CD4-positive, alpha-beta T cell treated with Interferon alpha-2 for 1 hour (primary cell): Measurements from ENCODE around the gene SUFU.
A peak's percentile ranks its signal among the peaks of the same experiment; 100 is the strongest.
"Not testable (repeated sequence)": the region's sequence is repeated elsewhere in the genome, so short reads cannot be mapped to it uniquely, and the experiment has no call there.

Experiments used
- DNase-seq, 2 donors: peaks; one replicate each; pipeline ENCODE4 v3.0.0-alpha.2; 2020 to 2022

SUFU gene

DNA sequence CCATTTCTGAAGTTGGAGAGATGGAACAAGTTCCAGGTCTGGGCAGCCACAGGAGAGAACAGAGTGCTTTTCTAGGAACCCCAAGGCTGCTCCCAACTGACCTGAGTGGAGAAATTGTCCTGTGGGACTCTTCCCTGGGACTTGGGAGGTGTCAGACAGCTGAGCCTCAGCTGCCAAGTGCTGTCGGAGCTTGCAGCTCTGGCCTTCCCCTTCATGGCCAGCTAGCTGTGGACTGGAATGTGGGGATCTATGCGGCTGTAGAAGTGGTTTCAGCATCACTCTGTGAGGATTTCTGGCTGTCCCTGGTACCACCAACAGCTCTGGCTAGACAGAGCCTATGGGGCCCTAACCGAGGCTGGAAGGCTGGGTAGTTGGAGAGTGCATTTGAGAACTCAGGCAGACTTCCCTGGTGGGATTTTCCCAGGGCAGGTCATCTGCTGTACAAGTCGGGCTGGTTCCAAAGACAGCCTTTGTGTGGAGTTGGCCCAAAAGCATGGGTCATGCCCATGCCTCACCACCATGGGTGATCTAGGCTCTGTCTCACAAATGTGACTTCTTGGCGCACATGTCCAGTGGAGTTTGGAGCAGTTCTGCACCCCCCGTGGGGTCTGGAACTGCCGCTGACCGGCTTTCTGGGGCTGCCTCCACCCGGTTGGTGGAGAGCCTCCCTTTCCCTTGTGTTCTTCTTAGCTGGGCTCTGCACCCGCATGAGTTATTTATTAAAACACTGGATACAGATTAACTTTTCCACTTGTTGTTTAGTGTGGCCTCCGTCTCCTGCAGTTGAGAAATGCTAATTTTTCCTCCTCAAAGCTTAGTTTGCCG is 10.9 kb downstream of the SUFU start:
- DNase-seq = no peak

DNA sequence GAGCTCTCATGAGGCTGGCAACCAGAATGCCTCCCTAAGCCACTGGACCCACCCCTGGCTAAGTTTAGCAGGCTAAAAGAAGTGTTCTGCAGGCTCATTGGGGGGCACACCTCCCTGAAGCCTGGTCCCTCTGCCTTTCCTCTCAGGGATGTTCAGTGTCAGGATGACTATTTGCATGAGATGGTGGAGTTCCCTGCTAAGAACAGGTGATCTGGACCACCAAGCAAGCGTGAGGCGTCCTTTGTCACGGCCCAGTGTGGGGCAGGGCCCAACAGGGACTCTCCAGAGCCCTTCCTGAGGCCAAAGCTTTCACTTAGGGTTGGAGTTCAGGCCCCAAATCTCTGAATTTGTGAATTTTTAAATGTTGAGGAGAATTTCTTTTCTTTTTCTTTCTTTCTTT is 12.0 kb downstream of the SUFU start:
- DNase-seq = no peak

- no peak for DNase-seq
These were observed 13.8 kb downstream of the SUFU start for GRCh38 chr10:102517553-102517952.

- no peak for DNase-seq
These were observed 15.6 kb downstream of the SUFU start for GRCh38 chr10:102519246-102519825.

DNA sequence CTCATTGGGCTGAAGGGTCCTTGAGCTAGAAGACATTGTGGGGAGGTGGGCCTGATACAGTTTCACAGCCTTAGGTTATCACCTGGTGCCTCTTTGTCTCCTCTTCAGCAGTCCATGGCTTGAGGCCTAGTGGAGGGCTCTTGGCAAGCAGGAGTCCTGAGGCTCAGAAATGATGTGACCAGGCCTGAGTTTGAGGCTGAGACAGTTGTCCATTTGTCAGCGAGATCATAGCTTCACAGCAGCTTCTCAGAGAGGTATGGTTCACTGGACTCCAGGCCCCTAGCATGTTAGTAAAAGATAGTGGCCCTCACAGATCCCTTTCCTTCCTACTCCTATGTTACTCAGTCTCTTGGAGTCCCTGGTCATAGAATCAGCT is 19.1 kb downstream of the SUFU start:
- no peak for DNase-seq

DNA sequence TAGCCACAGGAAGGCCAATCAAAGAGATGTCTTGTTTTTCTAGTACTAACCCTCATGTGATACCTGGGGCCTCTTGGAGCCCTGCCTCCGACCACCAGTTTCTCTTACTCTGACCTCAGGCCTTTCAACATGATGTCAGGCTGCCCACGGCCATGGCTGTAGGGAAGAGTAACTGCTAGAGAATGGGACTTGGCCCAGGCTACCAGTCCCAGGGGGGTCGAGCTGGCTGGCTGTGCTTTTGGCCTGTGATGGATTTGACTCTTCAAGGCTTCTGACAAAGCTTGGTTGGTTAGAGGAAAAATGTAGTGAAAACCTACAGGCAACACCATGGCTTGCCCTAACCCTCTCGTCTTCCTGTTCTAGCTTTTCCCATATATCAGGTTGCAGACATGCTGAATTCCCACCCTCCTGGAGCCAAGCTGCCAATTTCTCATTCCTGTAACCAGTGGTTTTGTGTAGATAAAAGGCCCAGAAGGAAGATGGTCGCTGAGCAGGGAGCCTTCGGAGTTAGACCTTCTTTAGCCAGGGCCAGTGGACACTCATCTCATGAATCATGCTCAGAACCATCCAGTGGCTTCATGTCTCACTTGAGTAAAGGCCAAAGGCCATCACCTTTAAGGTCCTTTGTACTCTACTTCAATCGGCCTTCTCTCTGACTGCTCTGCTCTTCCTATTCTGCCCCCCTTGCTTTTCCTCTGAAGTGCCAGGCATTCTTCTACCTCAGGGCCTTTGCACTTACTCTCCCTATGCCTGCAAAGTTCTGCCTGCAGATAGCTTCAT is 19.7 kb downstream of the SUFU start:
- DNase-seq = no peak

DNA sequence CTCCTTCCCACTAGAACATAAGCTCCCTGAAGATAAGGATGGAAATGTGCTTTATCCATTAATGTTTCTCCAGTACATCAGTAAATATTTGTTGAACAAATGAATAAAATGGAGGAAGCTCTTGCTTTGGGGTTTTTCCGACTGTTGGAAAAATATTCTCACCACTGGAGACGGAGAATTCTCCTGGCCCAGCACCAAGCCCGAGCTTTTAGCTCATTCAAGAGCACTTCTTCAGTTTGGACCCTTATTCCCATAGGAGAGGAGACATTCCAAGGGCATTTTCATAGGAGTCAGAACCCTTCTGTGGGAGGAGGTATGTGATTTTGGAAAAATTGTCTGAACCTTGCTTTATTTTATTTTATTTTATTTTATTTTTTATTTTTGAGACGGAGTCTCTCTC is 21.0 kb downstream of the SUFU start:
- no peak for DNase-seq

DNA sequence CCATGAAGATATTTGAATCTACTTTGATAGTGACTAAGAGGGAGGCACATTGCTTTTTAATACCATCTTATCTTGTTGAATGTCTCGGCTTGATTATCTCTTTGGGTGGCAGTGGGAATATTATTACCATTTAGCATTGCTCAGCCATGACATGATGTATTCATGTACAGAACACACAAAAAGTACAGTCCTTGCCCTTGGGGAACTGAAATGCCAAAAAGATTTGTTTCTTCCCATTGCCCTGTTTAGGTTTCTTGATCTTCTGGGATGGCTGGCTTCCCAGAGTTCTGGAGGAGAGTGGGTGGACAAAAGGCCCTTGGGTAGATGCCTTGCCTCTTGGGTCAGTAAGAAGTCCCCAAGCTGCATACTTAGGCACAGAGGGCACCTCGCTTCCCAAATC is 23.8 kb downstream of the SUFU start:
- DNase-seq = no peak

DNA sequence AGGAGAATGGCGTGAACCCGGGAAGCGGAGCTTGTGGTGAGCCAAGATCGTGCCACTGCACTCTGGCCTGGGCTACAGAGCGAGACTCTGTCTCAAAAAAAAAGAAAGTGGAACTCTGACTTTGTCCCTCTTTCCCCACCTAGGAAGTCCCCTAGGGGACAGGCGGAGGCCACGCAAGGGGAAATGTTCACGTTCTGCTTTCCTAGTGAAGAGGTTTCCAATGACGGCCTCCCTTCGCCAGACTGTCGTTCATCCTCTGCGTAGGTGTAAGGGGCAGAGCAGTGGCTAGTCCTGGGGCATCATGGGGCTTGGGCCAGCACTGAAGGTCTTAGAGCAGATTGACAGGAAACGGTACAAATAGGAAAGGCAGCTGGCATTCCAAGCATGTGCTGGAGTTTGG is 30.6 kb downstream of the SUFU start:
- DNase-seq = peak in 1 of 2 donors; percentile 5

- DNase-seq = not testable (repeated sequence)
These were observed 31.2 kb downstream of the SUFU start for GRCh38 chr10:102534966-102535365.

- no peak for DNase-seq
These were observed 31.8 kb downstream of the SUFU start for GRCh38 chr10:102535481-102536147.

GRCh38 chr10:102537367-102537766 is 33.6 kb downstream of the SUFU start:
- no peak for DNase-seq

- no peak for DNase-seq
These were observed 34.2 kb downstream of the SUFU start for GRCh38 chr10:102537948-102538347.

GRCh38 chr10:102538811-102539210 is 35.0 kb downstream of the SUFU start:
- DNase-seq = no peak

GRCh38 chr10:102540023-102540422 is 36.3 kb downstream of the SUFU start:
- no peak for DNase-seq

DNA sequence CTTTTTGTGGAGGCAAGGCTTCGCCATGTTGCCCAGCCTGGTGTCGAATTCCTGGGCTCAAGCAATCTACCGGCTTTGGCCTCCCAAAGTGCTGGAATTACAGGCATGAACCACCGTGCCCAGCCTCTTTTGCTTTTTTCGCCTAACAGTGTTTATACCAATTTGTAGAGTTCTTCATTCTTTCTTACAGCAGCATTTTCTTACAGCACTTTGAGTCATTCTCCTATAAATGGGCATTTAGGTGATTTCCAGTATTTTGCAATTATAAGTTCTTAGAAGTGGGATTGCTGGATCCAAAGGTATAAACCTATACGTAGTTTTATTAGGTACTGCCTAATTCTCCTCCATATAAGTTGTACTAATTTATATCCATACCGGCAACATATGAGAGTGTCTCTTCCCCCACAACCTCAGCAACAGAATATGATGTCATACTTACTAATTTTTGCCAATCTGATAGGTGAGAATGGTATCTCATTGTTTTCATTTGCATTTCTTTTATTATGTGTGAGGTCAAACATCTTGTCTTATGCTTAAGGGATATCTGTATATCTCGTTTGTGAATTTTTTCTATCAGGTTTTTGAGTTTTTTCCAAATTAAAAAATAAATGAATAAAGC is 39.1 kb downstream of the SUFU start:
- no peak for DNase-seq

DNA sequence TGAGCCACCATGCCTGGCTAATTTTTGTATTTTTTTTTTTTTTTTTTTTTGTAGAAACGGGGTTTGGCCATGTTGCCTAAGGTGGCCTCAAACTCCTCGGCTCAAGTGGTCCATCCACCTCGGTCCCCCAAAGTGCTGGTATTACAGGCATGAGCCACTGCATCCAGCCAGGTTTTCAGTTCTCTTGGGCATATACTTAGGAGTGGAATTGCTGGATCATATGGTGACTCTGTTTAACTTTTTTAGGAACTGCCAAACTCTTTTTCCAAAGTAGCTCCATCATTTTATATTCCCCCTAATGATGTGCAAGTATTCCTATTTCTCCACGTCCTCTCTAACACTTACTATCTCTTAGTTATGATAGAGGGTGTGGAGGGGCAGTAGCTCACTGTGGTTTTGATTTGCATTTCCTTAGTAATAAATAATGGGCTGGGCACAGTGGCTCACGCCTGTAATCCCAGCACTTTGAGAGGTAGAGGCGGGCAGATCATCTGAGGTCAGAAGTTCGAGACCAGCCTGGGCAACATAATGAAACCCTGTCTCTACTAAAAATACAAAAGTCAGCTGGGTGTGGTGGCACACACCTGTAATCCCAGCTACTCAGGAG is 41.6 kb downstream of the SUFU start:
- DNase-seq = no peak

DNA sequence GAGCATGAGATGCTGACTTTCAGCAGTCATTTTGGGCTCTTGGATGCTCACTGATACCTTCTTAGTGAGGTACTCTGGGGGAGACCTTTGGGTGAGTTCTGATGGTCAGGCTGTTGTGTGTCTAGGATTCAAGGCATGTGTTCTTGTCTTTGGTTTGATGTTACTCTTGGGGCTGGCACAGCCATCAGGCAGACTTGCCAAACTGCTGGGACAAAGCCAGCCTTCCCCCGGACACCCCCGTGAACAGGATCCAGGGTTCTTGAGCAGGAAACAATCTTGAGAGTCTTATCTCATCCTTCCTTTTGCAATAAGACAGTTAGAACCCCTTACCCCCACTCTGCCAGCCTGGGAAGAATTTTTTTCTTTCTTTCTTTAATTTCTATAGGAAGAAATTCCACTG is 42.2 kb downstream of the SUFU start:
- no peak for DNase-seq

- DNase-seq = no peak
These were observed 43.0 kb downstream of the SUFU start for GRCh38 chr10:102546606-102547320.

GRCh38 chr10:102549549-102549948 is 45.8 kb downstream of the SUFU start:
- DNase-seq = no peak

DNA sequence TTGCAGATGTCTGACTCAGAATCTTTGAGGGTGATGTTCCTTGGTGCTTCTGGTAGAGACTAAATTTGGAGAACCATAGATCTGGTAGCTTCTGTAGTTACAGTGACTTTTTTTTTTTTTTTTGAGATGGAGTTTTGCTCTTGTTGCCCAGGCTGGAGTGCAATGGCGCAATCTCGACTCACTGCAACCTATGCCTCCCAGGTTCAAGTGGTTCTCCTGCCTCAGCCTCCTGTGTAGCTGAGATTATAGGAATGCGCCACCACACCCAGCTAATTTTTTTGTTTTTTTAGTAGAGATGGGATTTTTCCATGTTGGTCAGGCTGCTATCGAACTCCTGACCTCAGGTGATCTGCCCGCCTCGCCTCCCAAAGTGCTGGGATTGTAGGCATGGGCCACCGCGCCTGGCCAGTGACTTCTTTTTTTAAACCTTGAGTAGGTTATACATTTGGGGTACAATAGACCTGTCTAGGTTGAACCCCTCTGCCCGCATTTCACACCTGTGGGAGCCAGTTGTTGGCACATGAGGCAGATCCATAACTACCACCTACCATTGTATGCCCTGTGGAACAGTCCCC is 47.0 kb downstream of the SUFU start:
- no peak for DNase-seq
